ENCODE results near the gene TRABD.
"Not testable (repeated sequence)": the region's sequence is repeated elsewhere in the genome, so short reads cannot be mapped to it uniquely, and the experiment has no call there.

TRABD gene

GRCh38 chr22:50201191-50202129, 15.7 kb downstream of the TRABD start:
- peak; percentile 49 for DNase-seq (ENCODE audit: low spot score)

GRCh38 chr22:50202130-50202666, 16.5 kb downstream of the TRABD start:
- DNase-seq (ENCODE audit: low spot score) = no peak

DNA sequence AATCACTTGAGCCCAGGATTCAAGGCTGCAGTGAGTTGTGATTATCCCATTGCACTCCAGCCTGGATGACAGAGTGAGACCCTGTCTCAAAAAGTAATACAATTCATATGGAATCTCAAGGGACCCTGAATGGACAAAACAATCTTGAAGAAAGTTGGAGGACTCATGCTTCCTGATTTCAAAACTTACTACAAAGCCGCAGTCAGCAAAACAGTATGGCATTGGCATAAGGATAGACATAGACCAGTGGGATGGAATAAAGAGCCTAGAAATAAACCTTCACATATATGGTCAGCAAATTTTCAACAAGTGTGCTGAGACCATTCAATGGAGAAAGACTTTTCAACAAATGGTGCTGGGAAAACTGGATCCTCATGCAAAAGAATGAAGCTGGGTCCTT, 17.6 kb downstream of the TRABD start:
- no peak for DNase-seq (ENCODE audit: low spot score)

- no peak for DNase-seq (ENCODE audit: low spot score)
These were observed 18.9 kb downstream of the TRABD start for GRCh38 chr22:50204571-50204970.

- DNase-seq (ENCODE audit: low spot score) = not testable (repeated sequence)
These were observed 19.3 kb downstream of the TRABD start for GRCh38 chr22:50204998-50205397.

- DNase-seq (ENCODE audit: low spot score) = no peak
These were observed 20.3 kb downstream of the TRABD start for GRCh38 chr22:50205781-50206569.

- no peak for DNase-seq (ENCODE audit: low spot score)
These were observed 20.9 kb downstream of the TRABD start for GRCh38 chr22:50206599-50206998.

DNA sequence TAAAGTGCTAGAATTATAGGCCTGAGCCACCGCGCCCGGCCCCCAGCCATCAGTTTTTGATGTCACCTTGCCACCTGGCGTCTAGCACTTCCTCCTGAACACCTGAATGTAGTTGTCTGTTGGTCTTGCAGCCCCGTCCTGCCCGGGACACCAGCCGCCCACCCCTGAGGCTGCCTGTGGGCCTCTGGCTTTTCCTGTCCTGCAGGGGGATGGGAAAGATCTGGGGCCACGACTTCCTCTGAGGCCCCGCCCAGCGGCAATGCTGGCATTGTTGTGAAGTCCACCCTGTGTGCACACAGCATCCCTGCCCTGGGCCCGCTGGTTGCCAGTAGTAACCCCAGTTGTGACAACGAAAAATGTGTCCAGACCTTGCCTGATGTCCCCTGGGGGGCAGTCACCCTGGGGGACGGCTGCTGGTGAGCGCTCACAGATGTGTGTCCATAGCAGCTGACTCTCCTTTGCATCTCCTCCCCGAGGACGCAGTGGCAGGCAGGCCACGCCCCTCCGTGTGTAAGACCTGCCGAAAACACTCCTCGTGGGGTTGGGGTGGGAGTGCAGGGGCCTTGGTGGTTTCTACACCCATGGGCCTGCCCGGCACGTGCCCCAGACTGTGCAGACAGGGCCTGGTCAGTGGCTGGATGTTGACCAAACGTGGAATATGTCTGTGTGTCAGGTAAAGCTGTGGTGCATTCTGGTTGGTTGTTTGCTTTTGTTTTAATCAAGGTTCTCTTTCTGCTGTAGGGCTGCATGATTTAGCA, 21.8 kb downstream of the TRABD start:
- DNase-seq (ENCODE audit: low spot score) = no peak

DNA sequence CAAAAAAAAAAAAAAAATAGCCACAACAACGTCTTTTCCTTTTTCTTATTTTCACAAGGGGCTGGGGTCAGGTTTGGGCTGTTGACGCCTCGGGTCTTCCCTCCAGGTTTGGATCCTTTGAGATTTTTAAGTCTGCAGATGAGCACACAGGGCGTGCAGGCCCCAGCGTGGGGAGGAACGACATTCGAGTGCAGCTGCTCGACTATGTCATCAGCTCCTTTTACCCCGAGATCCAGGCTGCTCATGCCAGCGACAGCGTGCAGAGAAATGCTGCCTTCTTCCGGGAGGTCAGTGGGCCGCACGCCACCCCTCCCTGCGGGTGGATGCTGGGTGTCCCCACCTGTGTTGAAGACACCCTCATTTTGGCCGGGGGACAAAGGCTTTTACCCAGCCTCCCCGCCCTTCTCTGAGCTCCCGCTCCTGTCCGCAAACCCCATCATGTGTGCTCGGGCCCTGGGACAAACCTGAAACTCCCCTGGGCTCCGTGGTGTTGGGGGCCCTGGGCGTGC, 22.8 kb downstream of the TRABD start:
- DNase-seq (ENCODE audit: low spot score) = no peak

DNA sequence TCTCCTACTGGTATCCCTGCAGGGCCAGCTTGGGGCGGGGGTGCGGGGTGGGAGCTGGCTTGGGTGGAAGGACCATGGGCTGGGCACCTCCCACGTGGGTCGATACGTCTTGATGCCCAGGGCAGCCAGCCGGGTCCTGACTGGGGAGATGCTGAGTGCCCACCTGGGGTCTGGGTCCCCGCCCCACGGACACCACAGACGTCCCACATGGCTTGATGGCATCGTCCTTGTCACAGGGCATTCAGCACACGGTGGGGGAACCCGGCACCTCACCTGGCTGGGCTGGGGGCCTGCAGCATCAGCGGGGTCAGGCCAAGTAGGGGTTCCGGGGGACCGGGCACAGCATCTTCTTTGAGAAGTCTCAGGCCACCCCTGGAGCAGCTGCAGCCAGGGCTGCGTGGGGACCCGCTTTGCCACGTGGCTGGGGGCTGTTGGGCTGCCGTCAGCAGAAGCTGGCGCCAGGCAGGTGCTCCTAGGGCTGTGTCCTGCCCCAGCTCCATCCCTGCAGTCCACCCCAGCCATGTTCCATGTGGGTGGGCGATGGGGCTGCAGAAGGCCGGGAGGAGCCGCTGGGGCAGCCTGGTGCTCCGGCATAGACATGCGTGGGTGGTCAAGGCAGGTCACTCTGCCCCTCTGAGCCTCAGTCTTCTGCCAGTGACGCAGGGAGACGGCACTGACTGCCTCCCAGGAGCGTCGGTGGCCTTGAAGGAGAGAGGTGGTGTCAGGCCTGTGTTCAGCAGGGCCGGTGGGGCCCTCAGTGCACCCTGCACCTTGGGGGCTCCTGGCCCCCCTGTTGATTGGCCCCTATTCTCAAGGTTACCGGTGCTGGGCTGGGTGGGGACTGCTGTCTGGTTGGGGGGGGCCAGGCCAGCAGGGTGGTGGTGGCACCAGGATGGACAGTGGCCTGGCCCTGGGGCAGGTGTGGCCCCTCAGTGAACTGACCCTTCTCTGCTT, 23.5 kb downstream of the TRABD start:
- no peak for DNase-seq (ENCODE audit: low spot score)

DNA sequence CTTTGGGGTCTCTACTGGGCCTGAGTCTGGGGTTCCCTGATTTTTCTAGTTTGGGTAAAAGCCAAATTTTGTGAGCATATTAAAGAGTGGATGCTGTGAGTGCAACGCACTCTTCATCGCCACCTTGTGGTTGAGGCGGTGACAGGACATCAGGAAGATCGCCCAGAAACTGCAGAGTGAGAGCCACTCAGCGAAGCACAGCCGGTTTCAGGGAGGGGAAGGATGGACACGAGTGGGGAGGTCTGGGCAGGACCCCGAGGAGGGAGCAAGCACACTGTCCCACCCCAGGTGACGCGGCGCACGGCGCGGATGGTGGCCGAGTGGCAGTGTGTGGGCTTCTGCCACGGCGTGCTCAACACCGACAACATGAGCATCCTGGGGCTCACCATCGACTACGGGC, 24.2 kb downstream of the TRABD start:
- DNase-seq (ENCODE audit: low spot score) = peak; percentile 87

- no peak for DNase-seq (ENCODE audit: low spot score)
These were observed 24.8 kb downstream of the TRABD start for GRCh38 chr22:50210378-50211139.

GRCh38 chr22:50211147-50211546, 25.4 kb downstream of the TRABD start:
- no peak for DNase-seq (ENCODE audit: low spot score)

- no peak for DNase-seq (ENCODE audit: low spot score)
These were observed 27.6 kb downstream of the TRABD start for GRCh38 chr22:50213263-50213662.

DNA sequence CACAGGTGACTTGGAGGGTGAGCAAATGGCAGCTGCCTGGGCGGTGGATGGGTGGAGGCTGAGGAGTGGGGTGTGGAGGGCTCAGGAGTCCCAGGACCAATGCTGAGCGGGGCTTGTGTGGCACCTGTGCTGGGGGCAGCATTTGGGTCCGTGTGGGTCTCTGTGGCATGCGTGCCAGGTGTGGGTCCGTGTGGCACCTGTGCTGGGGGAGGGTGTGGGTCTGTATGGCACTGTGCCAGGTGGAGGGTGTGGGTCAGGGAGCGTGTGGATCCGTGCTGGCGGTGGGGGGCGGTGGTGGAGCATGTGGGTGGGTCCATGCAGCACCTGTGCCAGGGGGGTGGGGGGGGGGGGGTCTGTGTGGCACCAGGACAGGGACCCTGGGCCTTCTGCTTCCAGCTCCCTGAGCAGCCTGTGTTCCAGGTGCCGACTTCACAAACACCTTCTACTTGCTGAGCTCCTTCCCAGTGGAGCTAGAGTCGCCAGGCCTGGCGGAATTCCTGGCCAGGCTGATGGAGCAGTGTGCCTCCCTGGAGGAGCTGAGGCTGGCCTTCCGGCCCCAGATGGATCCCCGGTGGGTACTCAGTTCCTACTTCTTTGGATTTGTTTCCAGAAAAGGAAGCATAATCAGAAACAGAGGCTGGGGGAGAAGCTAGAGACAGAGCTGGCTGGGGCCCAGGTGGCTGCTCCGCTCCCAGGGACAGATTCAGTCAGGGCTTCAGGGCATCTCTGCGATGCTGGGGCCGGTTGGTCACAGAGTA, 29.8 kb downstream of the TRABD start:
- no peak for DNase-seq (ENCODE audit: low spot score)

DNA sequence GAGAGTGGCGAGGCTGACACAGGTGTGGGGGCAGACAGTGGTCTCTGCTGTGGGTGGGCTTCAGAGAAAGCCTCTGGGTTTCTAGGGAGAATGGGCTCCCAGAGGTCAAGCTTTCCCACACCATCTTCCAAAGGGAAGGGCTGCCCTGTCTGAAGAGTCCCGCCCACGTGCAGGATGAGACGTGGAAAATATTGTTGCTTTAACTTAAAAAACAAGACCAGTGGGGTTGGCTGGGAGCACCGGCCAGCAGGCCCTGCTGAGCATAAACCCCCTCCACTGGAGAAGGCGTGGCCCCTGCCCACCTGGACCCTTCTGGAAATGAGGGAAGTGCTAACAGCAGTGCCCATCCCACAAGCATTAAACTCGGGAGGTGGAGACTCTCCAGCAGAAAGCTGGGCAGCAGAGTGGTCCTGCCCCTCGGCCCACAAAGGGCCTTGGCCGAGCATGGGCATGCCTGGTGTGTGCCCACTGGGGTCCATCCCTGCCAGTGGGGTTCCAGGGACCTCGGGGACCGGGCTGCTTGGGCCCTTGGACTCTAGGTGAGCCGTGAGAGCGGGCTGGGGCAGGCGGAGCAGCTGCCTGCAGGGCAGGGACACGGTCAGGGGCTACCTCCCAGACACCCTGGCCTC, 30.5 kb downstream of the TRABD start:
- DNase-seq (ENCODE audit: low spot score) = no peak

GRCh38 chr22:50216684-50217520, 31.2 kb downstream of the TRABD start:
- no peak for DNase-seq (ENCODE audit: low spot score)

Measured in hepatic stellate cell (primary cell).